ENCODE measurements around the gene CIAPIN1.
A peak's percentile ranks its signal among the peaks of the same experiment; 100 is the strongest.
"Not testable (repeated sequence)": the region's sequence is repeated elsewhere in the genome, so short reads cannot be mapped to it uniquely, and the experiment has no call there.

Gene CIAPIN1

DNA sequence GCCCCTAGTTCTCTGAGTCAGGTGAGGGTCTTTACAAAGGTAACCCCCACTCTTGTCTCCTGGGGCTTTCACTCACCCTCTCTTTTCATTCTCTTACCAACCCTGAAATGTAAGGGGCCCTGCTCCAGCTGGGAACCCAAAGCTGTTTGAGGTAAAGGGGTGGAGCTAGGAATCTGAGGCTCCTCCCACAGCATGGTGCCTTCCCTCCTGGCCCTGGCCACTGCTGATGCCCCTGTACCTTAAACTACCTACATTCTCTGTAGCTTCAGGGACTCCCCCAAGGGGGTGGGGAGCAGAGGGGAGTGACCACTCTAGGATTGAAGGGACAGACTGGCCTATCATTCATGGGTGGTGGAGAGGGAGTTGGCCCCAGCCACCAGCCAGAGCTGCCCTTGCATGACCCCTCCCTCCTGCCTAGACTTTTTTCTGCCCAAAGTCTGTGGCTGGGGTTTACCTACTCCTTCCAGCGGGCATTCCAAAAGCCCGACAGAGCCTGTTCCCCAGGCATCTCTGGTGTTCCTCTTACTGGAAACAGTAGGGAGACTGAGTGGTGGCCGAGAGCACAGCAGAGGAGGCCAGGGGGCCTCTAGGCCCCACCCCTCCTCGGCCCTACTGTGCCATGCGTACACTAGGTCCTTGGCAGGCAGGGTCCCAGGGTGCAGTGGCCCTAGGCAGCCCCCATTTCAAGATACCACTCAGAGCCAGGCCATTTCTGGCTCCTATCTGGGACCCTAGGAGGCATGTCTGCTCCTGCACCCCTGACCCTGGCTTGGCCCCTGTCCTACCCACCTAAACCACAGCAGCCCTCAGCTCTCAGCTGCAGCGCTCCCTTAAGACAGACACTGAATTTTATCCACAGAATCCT, 29.6 kb upstream of the CIAPIN1 start:
- peak; percentile 35 for DNase-seq

DNA sequence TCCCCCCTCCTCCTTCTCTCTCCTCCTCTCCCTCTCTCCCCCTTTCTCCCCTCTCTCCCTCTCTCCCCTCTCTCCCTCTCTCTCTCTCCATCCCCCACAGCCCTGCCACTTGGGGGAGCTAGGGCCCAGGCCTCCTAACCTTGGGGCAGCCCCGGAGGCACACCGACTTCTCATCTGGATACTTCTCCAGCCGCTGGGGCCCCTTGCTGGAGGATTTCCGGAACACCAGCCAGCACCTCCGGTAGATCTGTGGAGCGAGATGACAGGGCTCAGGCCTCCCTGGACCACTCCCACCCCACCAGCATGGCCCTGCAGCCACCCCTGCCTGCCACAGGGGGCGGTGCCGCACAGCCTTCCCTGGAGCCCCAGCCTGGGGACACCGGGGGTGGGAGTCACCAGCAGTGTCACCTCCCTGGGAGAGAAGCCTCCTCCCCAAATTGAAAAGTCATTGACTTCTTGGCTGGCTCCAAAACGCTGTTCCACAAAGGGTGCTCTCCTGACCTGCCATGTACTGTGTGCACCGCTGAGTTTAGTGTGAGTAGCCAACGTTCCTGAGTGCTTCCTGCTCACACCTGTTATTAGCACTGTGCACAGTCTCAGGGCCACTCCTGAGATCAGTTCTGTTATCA, 28.6 kb upstream of the CIAPIN1 start:
- peak; percentile 97 for DNase-seq

DNA sequence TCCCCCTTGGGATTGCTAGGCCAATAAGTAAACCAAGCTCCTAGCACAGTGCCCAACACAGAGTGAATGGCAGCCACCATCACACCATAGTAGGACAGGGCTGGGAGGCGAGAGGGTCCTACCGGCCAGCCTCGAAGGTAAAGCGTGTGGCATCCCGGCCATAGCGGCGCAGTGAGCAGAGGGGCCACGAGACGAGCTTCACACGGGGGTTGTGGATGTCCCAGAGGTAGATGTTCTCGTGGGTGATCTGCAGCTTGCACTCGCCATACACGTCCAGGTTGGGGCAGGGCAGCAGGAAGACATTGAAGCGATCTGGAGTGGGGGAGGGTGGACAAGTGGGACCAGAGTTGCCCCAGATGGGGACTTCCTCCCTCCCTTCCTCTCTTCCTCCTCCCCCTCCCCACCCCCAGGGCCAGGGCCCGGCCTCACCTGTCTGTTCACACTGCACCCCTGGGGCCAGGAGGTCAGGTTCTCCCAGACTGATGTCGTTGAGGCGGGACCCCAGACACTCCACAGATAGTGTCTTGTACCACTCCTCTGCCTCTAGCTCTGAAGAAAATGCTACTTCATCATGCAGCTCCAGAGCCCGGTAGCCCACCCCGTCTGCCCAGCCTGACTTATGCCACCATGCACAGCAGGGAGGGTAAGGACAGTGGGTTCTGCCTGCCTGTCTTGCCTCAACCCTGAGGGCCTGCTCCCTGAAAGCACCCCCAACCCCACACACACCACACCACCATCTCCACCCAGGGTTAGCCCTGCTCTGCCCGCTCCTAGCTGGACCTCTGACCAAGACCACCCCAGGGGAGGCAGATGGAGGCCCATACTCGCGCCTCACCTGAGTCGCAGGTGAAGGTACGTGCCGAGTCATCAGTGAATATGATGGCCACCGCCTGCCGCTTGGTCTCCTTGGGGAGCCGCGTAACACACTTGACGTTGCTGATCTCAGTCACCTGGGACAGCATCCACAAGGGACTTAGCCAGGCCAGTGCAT, 27.8 kb upstream of the CIAPIN1 start:
- peak; percentile 88 for DNase-seq

DNA sequence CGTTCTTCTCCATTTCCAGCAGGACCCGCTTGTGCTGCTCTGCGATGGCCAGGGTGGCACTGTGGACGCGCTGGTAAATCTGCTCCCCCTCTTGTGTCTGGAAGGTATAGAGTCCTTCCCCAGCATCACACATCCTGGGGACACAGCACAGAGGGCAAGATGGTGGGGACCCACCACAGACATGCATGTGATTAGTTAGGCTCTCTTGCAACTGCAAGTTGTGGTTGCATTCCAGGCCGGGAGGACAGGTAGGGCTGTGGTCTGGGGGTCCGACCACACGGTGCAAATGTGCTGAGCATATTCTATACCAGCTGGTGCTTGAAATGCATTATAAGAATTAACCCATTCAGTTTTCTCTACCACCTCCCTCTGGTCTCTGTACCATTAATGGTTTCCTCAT, 26.7 kb upstream of the CIAPIN1 start:
- DNase-seq = no peak

DNA sequence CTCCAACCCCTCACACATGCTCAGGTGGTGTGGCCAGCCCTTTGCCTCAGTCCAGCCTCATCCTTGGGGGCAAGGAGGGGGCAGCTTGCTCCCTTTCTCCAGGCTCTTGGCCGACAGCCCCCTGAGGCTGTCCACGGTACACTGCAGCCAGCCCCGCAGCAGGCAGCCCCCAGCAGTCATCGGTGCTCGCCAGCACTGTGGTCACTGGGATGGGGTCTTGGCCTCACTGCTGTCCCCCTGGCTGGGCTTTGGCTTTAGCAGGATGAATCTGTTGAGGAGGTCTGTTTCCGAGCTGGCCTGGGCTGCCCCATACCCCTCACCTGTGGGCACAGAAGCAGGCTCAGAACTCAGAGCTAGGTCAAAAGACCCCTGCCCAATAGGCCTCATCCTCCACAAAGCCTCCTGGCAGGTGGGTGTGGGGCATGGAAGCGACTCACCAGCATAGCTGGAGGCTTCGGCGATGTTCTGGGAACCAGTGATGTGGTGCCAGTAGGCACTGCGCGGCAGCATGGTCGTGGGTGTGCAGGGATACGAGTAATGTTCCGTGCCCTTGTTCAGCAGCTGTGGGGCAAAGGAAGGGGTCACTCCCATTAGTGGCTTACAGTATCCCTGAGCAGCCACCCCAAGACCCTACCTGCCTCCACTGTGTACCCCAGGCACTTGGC, 26.1 kb upstream of the CIAPIN1 start:
- no peak for DNase-seq

DNA sequence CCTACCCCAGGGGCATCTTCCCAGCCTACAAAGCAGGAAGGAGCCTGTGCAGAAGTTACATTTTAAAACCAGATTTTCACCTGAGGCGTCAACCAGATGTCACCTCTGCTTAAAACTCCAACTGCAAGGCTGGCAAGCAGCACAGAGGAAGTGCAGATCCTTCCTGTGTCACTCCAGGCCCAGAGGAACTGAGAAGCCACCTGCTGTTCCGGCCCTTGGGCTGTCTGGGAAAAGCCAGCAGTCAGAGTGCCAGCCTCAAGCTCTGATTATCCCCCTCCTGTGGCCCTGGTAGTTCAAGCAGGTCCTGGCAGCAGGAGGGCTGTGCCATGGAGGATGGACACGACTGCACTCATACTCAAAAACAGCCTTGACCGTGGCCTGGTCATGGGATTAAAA, 25.5 kb upstream of the CIAPIN1 start:
- DNase-seq = peak; percentile 66

DNA sequence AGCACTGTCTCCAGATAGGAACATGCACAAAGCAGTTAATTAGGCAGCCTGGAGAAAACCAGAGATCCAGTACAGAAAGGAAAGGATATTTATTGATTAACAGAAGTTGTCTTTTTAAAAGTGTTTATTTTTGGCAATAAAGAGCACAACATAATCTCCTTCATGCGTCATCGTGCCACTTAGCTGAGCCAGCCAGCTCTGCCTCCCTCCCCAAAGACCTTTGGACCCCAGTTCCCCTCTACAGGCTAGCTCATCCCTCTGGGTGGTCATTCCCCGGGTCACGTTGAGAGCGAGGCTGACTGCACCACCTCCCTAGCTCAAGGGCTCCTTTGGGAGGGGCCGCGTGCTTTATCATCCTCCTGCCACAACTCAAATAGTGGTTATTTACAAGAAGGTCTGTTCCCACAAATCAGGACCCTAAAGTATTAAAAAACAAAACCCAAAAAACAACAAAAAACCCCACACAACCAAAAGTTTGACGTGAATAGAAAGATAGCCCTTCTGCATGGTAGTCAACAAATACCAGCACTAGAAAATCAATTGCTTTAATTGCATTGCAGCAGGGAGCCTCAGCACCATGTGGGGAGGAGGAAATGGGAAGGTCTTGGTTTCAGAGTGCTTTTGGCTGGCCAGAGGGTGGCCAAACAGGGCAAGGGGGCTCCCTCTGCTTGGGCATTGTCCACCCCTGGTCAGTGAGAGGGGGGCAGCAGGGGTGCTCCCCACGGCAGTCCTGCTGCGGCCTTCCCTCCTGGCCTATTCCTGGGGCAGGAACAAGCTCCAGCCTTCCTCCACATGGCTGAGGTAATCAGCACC, 24.9 kb upstream of the CIAPIN1 start:
- DNase-seq = peak; percentile 41

DNA sequence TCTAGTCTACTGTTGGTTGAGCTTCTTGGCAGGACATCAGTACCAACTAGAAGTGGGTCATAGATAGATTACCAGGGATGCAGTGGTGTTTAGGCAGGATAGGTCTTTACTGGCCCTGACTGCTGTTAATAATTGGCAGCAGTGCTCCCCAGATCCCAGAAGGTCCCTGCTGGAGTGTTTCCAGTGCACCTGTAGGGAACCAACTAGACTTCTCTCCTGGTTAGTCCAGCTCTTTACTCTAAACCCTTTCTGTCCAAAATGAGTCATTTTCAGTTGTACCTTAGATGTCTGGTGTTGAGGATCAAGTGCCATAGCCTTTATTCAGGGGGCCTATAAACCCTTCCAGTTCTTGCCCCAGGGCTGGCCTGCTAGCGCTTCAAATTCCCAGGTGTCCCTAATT, 24.0 kb upstream of the CIAPIN1 start:
- DNase-seq = peak; percentile 42

DNA sequence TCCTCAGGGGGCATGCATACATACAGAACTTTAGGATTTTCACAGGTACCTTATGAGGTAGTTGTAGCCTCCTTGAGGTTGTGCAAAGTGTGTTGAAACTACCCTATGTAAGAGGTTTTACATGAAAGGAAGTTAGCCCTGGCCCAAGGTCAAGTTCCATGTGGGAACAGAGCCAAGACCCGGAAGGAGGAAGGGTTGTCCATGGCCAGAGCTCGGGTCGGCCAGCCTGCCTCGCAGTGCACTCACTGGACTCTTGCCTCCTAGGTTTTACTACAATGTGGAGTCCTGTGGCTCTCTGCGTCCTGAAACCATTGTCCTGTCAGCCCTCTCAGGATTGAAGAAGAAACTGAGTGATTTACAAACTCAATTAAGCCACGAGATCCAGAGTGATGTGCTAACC, 23.5 kb upstream of the CIAPIN1 start:
- no peak for DNase-seq

DNA sequence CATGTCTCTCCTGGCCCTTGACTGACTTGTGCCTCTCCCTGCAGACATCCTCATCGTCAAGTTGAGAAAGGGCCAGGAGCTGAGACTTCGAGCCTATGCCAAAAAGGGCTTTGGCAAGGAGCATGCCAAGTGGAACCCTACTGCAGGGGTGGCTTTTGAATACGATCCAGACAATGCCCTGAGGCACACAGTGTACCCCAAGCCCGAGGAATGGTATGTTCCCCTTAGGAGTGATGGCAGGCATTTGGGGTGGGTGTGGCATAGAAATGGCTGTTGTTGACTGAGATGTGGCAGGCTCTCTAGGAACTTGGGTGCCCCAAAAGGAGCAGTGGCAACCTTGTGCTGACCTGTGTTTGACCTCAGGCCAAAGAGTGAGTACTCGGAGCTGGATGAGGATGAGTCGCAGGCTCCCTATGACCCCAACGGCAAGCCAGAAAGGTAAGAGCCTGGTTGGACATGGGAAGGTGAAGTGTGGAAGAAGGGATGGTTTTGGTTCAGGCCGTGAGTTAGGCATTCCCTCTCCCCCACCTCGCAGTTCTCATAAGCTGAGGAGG, 22.8 kb upstream of the CIAPIN1 start:
- DNase-seq = no peak

DNA sequence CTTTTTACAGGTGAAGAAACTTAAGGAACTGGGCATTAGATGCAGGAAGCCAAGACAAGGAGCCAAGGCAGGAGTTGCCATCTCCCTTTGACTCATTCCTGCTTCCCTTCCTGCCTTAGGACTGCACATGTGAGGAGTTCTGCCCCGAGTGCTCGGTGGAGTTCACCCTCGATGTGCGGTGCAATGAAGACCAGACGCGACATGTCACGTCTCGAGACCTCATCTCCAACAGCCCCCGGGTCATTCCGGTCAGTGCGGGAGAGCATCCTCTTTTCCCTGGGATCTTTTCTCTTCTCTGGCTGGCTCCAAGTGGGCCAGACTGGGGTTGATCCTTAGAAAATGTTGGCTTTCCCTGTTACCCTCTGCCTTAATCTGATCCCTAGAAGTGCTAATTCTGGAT, 21.9 kb upstream of the CIAPIN1 start:
- DNase-seq = no peak

DNA sequence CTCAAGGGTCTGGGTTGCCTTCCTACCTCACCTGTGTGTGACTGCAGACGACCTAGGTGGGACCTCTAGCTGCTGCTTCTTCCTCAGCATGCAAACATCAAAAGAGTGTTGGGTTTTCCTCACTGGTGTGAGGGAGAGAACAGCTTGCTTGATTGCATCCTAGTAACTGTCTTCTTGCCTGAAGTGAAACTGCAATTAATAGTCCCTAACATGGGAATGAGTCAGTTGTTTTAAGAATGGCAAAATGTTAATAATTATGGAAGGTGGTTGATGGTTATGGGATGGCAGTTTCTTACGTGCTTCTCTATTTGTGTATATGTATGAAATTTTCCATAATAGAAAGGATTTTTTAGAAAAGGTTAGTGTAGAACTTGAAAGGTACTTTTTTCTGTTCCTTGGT, 21.2 kb upstream of the CIAPIN1 start:
- DNase-seq = no peak

DNA sequence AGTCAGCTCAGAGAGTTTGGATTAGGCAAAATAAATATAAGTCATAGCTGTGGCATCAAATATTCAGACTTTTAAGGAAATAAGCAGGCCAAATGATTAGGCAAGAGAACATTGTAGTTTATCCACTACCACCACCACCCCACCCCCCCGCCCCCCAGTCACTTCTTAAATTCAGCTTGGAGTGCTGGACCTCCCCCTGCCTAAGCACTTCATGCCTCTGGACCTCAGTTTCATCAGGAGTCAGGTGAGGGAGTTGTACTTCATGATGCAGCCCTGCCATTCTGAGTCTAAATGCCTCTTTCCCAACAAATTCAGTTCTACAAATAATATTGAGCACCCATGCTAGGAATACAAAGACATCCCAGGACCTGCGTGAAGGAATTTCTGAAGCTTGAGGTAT, 17.3 kb upstream of the CIAPIN1 start:
- DNase-seq = no peak

DNA sequence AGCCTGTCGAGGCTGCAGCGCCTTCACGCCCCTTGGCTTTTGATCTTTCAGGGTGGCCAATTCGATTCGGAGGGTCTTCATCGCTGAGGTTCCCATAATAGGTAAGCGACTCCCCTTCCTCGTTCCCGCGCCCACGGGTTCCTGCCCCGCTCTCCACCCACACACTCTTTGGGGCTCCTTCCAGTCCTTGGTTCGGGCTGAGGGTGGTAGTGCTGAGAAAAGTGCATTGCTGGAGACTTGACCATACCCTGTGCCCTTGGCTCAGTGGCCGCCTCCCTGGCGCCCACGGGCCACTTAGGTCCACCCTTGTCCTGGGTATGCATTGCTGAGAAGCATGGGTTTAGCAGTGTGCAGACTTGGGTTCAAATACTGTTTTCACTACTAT, 15.8 kb upstream of the CIAPIN1 start:
- DNase-seq = peak; percentile 38

DNA sequence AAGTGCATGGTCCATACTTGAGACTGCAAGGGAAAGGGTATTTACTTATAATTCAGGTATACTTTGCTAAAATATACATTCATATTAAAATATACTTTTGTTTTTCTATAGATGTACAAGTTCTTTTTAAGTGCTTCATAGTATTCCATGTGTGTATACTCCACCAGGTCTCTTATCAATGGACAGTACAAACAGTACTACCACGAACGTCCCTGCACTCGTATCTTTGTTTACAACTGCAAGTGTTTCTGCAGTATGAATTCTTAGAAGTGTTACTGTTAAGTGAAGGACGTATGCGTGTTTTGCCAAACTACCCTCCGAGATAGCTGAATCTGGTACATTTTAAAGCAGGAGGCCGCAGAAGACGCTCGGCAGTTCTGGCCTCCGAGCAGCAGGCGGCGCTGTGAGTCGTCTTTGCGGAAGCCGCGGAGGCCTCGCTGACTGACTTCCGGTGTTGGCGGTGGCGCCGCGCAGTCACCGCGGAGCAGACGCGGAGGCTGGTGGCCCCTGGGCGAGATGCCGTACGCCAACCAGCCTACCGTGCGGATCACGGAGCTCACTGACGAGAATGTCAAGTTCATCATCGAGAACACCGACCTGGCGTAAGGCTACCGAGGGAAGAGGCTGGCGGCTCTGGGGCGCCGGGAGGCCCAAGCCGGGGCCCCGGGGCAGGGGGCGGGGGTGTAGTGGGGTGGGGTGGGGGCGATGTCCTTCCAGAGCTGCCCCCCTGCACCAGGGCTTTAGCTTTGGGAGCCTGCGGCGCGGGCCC, 15.2 kb upstream of the CIAPIN1 start, which contains the start of gene POLR2C:
POLR2C (plus strand) TSS at position 471 of the 769 bp plus-strand sequence; CDS start at position 517, 46 bp downstream.
- peak; percentile 95 for DNase-seq

DNA sequence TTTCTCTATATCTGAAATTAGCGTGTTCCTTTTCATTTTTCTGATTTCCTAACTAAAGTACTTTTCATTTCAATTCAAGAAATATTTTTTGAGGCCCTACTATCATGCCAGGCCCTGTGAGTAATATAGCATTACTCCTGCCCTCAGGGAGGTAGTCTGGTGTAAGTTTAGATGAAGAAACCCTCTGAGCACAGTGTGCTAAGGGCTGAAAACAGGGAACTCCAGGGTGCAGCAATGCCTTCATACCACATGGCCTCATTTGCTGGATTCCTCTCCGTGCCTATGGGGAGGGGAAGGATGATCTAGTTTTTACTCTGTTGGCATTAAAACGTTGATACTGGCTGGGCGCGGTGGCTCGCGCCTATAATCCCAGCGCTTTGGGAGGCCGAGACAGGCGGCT, 4.8 kb upstream of the CIAPIN1 start:
- DNase-seq = no peak

DNA sequence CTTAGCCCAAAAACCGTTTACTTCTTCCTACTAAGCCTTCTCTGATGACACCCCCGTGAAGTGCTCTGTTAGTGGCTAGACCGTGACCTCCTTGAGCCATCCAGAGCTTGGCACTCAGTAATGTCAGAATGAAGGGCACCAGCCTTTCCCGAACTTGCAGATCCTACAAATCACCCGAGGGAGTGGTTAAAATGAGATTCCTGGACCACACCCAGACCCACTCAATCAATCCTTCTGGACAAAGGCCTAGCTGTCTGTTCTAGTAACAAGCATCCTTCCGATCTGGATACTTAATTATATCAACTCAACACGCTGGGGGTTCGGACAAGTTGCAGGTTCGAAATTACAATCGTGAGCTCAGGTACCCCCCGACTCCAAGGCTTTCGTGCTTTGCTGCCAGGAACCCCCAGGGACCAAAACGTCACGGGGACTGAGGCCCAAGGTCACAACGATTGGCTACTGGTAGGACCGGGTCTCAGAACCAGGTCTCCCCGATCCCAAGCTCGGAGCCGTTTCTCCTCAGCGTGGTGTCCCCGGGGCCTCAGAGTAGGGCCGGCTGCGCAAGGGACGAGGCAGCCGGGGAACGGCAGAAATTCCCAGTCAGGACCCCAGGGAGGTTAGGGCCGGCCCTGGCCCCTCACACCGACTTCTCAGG, 527 bp downstream of the CIAPIN1 start:
- DNase-seq = peak; percentile 60

DNA sequence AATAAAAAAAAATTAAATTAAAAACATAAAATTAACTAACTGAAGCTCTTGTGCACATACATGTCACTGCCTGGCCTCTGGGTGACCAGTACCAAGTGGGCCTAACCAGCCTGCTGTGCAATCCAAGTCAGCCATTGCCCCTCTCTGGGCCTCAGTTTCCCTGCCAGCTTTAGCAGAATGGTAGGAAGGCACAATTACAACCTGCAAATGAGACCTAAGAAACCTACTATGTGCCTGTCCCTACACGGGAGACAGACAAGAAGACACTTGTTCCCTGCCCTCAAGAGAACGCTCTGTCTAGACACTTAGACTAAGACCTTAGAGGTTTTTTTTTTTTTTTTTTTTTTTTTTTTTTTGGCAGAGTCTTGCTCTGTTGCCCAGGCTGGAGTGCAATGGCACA, 1.7 kb downstream of the CIAPIN1 start:
- no peak for DNase-seq

DNA sequence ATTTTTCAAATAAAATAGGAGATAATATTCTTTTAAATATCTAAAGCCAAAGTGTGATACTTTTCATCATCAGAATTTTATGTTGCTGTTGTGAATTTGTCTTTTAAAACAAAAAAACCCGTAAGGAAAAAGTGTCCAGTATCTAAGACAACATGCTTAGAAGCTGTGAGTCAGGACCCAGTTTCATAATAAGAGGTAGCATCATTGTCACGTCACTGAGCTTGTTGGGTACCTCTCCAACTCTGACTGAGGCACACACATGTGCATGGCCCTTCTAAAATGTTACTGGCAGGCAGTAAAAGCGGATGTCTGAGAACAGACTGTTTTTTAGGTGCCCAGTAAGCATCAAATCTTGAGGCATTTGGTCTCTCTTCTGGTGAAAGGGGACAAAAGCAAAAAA, 2.5 kb downstream of the CIAPIN1 start:
- DNase-seq = no peak

DNA sequence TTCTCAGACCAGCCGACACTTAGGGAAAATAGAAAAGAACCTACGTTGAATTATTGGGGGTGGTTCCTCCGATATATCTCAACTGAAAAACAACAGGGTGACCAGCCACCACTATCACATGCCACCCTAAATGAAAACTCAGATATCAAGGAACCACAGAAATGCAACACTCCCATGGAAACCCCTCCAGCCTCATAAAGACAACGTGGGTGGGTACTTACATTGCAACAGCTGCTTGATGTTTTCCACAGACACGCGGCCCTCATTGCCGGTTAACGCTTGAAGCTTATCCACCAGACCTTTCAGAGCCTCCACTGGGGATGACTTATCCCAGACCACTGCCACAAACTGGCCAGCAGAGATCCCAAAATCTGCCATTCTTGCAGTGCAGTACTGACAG, 6.6 kb downstream of the CIAPIN1 start:
- DNase-seq = not testable (repeated sequence)
